Neural cell (in vitro differentiated cells): ENCODE results near the gene ITPK1.

Source experiments
- POLR2AphosphoS5 ChIP-seq: IDR thresholded peaks from 2 replicates; pipeline ENCODE4 v1.6.1; 2012
- RAD21 ChIP-seq: fragments of 450-650 bp; conservative IDR thresholded peaks from 2 replicates; pipeline ENCODE4 v1.6.1; 2014; ENCODE audit warnings: antibody characterized with exemption, mild to moderate bottlenecking, moderate library complexity
- TF ChIP-seq, protein P1 (sequence below): fragments of 450-650 bp; IDR thresholded peaks from 2 replicates; pipeline ENCODE4 v1.5.1; 2014; ENCODE audit warnings: antibody characterized with exemption, mild to moderate bottlenecking, moderate library complexity; ENCODE audit not compliant: poor library complexity, severe bottlenecking
- TF ChIP-seq, protein P2 (sequence below): IDR thresholded peaks from 2 replicates; pipeline ENCODE4 v1.6.1; 2012; ENCODE audit warnings: borderline replicate concordance

DNA sequence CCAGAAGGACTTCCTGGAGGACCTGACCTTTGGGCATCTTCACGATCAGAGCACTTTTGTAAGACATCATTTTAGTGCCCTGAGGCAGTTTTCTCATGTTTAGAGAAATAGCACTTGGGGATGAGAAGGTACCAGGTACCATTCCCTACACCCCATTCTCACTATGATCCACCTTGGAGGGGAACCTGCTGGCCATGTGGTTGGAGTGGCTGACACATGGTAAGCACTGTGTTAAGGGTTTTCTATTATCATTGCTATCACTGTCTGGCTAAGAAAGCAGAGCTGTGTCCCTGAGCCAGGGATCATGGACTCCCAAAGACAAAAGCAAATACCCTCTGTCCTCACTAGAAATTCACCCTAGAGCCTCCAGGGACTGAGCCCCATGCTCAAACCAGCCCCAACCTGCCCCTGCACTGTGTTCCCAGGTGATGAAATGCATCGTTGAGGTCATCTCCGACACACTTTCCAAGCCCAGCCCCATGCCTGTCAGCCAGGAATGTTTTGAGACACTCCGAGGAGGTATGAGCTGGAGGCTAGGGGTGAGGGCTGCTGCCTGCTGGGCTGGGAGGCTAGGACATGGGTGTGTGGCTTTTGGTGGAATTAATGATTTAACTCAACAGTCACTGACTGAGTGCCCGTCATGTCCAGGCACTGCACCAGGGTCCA lies 189.4 kb downstream of the ITPK1 start:
- TF ChIP-seq POLR2AphosphoS5 (no peak), RAD21 (no peak)
- TF ChIP-seq, protein P1, sequence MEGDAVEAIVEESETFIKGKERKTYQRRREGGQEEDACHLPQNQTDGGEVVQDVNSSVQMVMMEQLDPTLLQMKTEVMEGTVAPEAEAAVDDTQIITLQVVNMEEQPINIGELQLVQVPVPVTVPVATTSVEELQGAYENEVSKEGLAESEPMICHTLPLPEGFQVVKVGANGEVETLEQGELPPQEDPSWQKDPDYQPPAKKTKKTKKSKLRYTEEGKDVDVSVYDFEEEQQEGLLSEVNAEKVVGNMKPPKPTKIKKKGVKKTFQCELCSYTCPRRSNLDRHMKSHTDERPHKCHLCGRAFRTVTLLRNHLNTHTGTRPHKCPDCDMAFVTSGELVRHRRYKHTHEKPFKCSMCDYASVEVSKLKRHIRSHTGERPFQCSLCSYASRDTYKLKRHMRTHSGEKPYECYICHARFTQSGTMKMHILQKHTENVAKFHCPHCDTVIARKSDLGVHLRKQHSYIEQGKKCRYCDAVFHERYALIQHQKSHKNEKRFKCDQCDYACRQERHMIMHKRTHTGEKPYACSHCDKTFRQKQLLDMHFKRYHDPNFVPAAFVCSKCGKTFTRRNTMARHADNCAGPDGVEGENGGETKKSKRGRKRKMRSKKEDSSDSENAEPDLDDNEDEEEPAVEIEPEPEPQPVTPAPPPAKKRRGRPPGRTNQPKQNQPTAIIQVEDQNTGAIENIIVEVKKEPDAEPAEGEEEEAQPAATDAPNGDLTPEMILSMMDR = no peak
- TF ChIP-seq, protein P2, sequence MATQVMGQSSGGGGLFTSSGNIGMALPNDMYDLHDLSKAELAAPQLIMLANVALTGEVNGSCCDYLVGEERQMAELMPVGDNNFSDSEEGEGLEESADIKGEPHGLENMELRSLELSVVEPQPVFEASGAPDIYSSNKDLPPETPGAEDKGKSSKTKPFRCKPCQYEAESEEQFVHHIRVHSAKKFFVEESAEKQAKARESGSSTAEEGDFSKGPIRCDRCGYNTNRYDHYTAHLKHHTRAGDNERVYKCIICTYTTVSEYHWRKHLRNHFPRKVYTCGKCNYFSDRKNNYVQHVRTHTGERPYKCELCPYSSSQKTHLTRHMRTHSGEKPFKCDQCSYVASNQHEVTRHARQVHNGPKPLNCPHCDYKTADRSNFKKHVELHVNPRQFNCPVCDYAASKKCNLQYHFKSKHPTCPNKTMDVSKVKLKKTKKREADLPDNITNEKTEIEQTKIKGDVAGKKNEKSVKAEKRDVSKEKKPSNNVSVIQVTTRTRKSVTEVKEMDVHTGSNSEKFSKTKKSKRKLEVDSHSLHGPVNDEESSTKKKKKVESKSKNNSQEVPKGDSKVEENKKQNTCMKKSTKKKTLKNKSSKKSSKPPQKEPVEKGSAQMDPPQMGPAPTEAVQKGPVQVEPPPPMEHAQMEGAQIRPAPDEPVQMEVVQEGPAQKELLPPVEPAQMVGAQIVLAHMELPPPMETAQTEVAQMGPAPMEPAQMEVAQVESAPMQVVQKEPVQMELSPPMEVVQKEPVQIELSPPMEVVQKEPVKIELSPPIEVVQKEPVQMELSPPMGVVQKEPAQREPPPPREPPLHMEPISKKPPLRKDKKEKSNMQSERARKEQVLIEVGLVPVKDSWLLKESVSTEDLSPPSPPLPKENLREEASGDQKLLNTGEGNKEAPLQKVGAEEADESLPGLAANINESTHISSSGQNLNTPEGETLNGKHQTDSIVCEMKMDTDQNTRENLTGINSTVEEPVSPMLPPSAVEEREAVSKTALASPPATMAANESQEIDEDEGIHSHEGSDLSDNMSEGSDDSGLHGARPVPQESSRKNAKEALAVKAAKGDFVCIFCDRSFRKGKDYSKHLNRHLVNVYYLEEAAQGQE = no peak
